Measurements from ENCODE around the gene KLF11. TPM values are rescaled to one million over a fixed set of nuclear protein-coding genes. Genes with fewer than 3 reads are reported as not detected.
A peak's percentile ranks its signal among the peaks of the same experiment; 100 is the strongest.

KLF11 gene
- total and polyA plus RNA-seq, 7 donors, result 7.0 to 27.0 (median 11.8) TPM

DNA sequence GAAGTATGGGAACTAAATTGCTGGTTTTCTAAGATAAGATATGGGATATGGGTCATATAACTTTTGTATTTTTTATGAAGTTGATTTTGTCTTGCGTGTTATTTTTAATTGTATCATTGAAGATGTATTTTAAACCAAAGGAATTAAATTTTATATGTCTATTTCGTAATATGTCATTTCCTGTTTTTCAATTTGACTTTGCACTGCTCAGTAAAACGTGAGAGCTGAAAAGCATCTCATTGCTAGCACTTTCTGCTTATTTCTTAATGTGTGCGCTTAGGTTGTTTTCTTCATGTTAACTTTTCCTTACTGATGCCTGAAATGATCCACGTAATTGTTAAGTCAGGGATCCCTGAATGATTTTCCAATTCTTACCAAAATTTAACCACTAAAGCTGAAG lies 41.2 kb upstream of the KLF11 start:
- intact Hi-C loops (cut with DNase I), result no loop called here
- no peak overlapping the region for H3K4me3 ChIP-seq
- 71 to 93% (median 89%) methylated on average over 5 of the region's 5 CpGs for WGBS, 3 donors
- no peak for ATAC-seq
- TF ChIP-seq, protein P1, sequence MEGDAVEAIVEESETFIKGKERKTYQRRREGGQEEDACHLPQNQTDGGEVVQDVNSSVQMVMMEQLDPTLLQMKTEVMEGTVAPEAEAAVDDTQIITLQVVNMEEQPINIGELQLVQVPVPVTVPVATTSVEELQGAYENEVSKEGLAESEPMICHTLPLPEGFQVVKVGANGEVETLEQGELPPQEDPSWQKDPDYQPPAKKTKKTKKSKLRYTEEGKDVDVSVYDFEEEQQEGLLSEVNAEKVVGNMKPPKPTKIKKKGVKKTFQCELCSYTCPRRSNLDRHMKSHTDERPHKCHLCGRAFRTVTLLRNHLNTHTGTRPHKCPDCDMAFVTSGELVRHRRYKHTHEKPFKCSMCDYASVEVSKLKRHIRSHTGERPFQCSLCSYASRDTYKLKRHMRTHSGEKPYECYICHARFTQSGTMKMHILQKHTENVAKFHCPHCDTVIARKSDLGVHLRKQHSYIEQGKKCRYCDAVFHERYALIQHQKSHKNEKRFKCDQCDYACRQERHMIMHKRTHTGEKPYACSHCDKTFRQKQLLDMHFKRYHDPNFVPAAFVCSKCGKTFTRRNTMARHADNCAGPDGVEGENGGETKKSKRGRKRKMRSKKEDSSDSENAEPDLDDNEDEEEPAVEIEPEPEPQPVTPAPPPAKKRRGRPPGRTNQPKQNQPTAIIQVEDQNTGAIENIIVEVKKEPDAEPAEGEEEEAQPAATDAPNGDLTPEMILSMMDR (IDR thresholded peaks at IDR 0.05), result no peak
- H3K4me1 ChIP-seq, result no peaks in the 10 kb centered on the region
- DNase-seq, result no peak
- peaks cover 0 to under 1% of the 10 kb centered on the region in 2 donors for H3K36me3 ChIP-seq (ENCODE audit: insufficient read depth in 1 of 2, low read depth in 1 of 2)
- H3K27ac ChIP-seq, result peak overlapping the region; percentile 46
- no peaks in the 10 kb centered on the region for H3K9me3 ChIP-seq
- H3K27me3 ChIP-seq (ENCODE audit: insufficient read depth in 3 of 3, low read length in 2 of 3), result no peaks in the 10 kb centered on the region

DNA sequence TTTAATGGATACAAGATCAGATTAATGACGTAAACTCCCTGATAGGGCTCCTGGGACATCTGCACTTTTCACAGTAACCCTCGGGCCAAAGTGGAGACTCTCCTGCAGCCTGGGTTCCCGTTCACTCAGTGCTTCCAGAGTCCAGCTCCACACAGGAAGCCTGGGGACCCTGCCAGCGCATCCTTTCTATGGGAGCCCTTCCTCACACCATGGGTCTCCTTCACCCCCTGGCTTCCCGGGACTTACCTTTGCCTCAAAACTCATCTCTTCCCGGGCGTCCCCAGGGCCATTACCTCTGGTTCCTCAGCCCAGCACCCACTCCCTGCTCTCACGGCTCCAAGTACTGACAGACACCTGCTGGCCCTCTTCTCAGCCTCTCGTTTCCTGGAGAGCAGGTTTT lies 40.7 kb upstream of the KLF11 start:
- TF ChIP-seq, protein P1 (IDR thresholded peaks at IDR 0.05), result no peak
- H3K27ac ChIP-seq, result peak overlapping the region; percentile 46
- no peaks in the 10 kb centered on the region for H3K36me3 ChIP-seq (ENCODE audit: insufficient read depth in 1 of 2, low read depth in 1 of 2)
- peaks cover 2% of the 10 kb centered on the region for H3K4me1 ChIP-seq
- intact Hi-C loops (cut with DNase I), result no loop called here
- ATAC-seq (no peak), DNase-seq (no peak)
- H3K9me3 ChIP-seq, result no peaks in the 10 kb centered on the region
- H3K4me3 ChIP-seq, result no peak overlapping the region
- WGBS, 3 donors, result 91 to 94% (median 92%) methylated on average over 9 of the region's 9 CpGs
- H3K27me3 ChIP-seq (ENCODE audit: insufficient read depth in 3 of 3, low read length in 2 of 3), result no peaks in the 10 kb centered on the region

DNA sequence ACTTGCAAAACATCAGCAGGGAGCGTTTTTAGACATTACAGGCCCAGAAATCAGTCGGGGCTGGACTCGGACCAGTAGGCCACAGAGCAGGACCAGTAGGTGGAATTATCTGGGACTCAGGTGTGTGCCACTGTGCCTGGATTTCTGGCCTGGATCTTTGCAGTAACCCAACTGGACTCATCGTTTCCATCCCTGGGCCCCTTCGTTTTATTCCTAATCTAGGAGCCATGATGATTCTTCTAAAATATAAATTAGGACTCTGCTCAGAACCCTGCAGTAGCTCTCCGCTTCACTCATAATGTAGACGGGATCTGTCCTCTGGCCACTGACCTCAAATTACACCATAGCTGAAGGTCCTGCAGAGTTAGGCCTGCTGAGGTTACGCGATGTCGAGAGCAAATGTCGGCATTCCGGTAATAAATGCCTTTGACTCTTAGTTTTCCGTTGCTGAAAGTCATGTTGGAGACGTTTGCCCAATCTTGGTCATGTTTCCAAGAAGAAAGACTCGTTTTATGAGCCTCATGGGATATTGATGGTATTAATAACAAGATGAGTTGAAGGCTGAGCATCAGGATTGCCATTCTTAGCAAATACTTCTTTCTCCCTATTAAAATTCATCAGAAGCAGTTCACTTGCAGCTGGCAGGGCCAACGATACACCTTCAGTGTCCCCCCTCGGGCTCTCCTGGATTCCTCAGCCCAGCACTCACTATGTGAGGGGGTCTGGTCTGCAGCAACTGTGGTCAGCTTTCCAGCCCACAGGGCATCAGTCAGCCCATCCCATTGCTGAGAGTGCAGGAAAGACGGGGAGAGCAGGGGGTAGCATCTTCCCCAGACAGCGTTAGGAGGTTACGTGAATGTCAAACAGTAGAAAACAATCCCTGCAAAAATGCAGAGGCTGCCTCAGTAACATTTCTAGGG lies 39.9 kb upstream of the KLF11 start:
- H3K9me3 ChIP-seq, result no peaks in the 10 kb centered on the region
- intact Hi-C loops (cut with DNase I), result no loop called here
- TF ChIP-seq, protein P1 (IDR thresholded peaks at IDR 0.05), result no peak
- 88 to 90% (median 89%) methylated on average over 20 of the region's 20 CpGs for WGBS, 3 donors
- no peaks in the 10 kb centered on the region for H3K36me3 ChIP-seq (ENCODE audit: insufficient read depth in 1 of 2, low read depth in 1 of 2)
- peak overlapping the region; percentile 46 for H3K27ac ChIP-seq
- ATAC-seq (no peak), DNase-seq (no peak)
- H3K27me3 ChIP-seq (ENCODE audit: insufficient read depth in 3 of 3, low read length in 2 of 3), result no peaks in the 10 kb centered on the region
- H3K4me1 ChIP-seq, result peaks cover 3% of the 10 kb centered on the region
- H3K4me3 ChIP-seq, result no peak overlapping the region

DNA sequence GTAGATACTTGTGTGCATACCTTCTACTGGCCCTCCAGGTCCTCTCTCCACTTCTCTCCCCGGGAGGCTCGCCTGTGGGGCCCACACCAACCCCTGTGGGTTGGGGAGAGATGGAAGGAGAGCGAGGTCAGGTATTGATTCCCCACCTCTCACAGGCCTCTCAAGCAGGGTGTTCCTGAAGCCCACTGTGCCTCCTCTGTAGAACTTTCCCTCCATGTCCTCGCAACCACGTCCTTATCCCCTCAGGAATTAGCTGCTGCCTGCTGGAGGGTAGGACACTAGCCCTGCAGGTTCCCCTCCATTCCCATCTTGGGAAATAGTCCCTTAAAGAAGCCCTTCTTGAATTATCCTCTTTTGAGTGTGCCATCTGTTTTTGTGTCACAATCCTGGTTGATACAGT lies 38.9 kb upstream of the KLF11 start:
- Histone ChIP-seq H3K27me3 (ENCODE audit: insufficient read depth in 3 of 3, low read length in 2 of 3) (no peaks in the 10 kb centered on the region), H3K4me1 (peaks cover 13% of the 10 kb centered on the region), H3K9me3 (no peaks in the 10 kb centered on the region), H3K27ac (peak overlapping the region; percentile 33), H3K36me3 (ENCODE audit: insufficient read depth in 1 of 2, low read depth in 1 of 2) (no peaks in the 10 kb centered on the region), H3K4me3 (no peak overlapping the region)
- intact Hi-C loops (cut with DNase I), result no loop called here
- TF ChIP-seq, protein P1 (IDR thresholded peaks at IDR 0.05), result no peak
- DNase-seq (no peak), ATAC-seq (no peak)
- WGBS, 3 donors, result 87 to 94% (median 93%) methylated on average over 5 of the region's 5 CpGs
